Astrocyte of the spinal cord (primary cell): ENCODE results near the gene AP4S1.

Experiments
- DNase-seq: peaks from one replicate; pipeline ENCODE4 v3.0.0; 2011; ENCODE audit warnings: low read depth, low spot score
- H3K4me3 ChIP-seq: 2 replicates; pipeline ENCODE4 v1.5.1; 2011; ENCODE audit warnings: low read depth, mild to moderate bottlenecking, low read length, moderate library complexity
- in situ Hi-C: cut with HindIII; loops from 2 replicates; pipeline ENCODE4 v1.10.0; 2017; ENCODE audit warnings: low sequenced_read_pairs
- TF ChIP-seq, protein P1 (sequence below): IDR thresholded peaks from 2 replicates; pipeline ENCODE4 v1.5.1; 2012; ENCODE audit warnings: low read depth, mild to moderate bottlenecking, low read length, inconsistent platforms

Gene AP4S1

GRCh38 chr14:31020834-31021575 is 4.4 kb upstream of the AP4S1 start:
- no peak overlapping the region for H3K4me3 ChIP-seq
- no peak for DNase-seq
- in situ Hi-C loops = no loop called here
- TF ChIP-seq, protein P1, sequence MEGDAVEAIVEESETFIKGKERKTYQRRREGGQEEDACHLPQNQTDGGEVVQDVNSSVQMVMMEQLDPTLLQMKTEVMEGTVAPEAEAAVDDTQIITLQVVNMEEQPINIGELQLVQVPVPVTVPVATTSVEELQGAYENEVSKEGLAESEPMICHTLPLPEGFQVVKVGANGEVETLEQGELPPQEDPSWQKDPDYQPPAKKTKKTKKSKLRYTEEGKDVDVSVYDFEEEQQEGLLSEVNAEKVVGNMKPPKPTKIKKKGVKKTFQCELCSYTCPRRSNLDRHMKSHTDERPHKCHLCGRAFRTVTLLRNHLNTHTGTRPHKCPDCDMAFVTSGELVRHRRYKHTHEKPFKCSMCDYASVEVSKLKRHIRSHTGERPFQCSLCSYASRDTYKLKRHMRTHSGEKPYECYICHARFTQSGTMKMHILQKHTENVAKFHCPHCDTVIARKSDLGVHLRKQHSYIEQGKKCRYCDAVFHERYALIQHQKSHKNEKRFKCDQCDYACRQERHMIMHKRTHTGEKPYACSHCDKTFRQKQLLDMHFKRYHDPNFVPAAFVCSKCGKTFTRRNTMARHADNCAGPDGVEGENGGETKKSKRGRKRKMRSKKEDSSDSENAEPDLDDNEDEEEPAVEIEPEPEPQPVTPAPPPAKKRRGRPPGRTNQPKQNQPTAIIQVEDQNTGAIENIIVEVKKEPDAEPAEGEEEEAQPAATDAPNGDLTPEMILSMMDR = no peak

GRCh38 chr14:31021576-31021949 is 3.9 kb upstream of the AP4S1 start:
- H3K4me3 ChIP-seq = no peak overlapping the region
- TF ChIP-seq, protein P1 = no peak
- in situ Hi-C loops = no loop called here
- DNase-seq = no peak

DNA sequence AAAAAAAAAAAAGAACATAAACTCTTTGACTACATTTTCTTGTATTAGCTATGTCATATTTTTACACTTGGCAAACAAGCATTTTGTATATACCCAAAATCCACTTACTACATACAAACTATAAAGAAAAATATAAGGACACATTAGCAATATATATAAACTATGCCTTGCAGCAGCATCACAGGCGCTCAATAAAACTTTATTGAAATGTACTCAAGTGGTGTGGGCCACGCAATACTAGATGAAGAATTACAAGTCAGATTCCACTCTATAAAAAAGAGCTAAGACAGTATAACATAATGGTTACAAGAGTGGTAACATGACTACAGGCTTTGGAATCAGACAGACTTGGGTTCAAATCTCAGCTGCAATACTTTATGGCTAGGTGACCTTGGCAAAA is 3.1 kb upstream of the AP4S1 start:
- TF ChIP-seq, protein P1 = no peak
- DNase-seq = no peak
- no peak overlapping the region for H3K4me3 ChIP-seq
- in situ Hi-C loops = no loop called here

DNA sequence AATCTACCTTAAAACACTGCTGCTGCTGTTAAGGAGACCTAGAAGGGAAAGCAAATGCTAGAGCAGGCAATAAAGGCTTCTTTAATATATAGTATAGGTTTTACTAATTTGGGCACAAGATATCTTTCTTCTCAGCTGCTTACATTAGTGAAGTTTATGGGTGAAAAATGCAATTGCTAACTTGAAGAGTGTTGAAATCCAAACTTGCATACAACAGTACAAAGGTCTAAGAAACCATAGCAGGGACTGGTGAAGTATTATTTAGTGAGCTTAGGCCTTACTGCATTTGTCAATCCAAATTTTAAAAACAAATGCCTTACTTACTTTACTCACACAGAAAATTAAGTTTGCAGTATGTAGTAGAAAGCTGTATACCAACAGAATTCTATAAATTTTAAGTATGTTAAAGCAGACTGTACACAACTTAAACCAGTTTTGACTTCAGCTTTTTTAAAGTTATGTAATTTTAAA is 1.4 kb upstream of the AP4S1 start:
- in situ Hi-C loops = no loop called here
- no peak for DNase-seq
- TF ChIP-seq, protein P1 = no peak
- peak overlapping the region; percentile 63 for H3K4me3 ChIP-seq

GRCh38 chr14:31024577-31025366 is 677 bp upstream of the AP4S1 start:
- H3K4me3 ChIP-seq = peak overlapping the region; percentile 63
- peak; percentile 34 for DNase-seq
- in situ Hi-C loops = no loop called here
- TF ChIP-seq, protein P1 = no peak

DNA sequence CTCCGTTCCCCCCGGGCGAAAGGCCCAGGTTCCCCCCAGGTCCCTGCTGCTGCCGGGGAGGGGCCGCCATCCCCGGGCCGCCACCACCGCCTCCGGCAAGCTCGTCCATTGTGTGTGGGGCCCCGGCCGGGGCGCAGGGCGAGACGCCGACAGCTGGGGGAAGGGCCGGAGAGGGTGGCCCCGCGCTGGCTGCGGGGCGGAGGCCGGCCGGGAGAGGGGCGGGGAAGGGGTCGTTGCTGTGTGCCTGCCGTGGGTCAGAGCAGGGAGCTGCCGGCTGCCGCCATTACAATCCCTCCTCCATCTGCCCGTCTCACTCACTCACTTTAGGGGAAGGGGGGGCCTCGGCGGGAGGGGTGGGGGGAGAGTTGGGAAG is 614 bp downstream of the AP4S1 start, which contains the start of gene STRN3:
Gene STRN3, minus strand, starts transcription at position 303 of the 373 bp plus-strand sequence. Its CDS starts 194 bp downstream, at position 109.
- TF ChIP-seq, protein P1 = no peak
- H3K4me3 ChIP-seq = peak within 1 kb of the TSS; percentile 63
- no peak for DNase-seq
- in situ Hi-C loops = no loop called here
